AG04449 (cell line): ENCODE data around the gene ITGB6.
A peak's percentile ranks its signal among the peaks of the same experiment; 100 is the strongest.

Experiments used
- CTCF ChIA-PET: fragments of 350-600 bp; formaldehyde crosslinking; extraction: SDS; loops from one replicate; lab custom pipeline; 2021; ENCODE audit warnings: antibody characterized with exemption; lab: Yijun Ruan, JAX
- POLR2A ChIA-PET: fragments of 400-600, 350-600 bp; formaldehyde crosslinking; extraction: SDS; loops from one replicate; lab custom pipeline; 2020; ENCODE audit warnings: antibody characterized with exemption, inconsistent platforms; lab: Yijun Ruan, JAX
- DNase-seq: peaks from one replicate; pipeline ENCODE4 v3.0.0-alpha.2; 2010; ENCODE audit warnings: low read depth, low spot score
- H3K4me3 ChIP-seq: 2 replicates; pipeline ENCODE4 v1.5.1; 2011; ENCODE audit warnings: low read depth, mild to moderate bottlenecking, control low read depth, low read length
- CTCF ChIP-seq: IDR thresholded peaks from one replicate; pipeline ENCODE4 v1.5.1; 2011; ENCODE audit warnings: mild to moderate bottlenecking, moderate library complexity, low read length, control low read depth, inconsistent platforms; ENCODE audit not compliant: insufficient read depth; ENCODE audit errors: missing control alignments

The ITGB6 gene

GRCh38 chr2:160064916-160065315 is 135.2 kb downstream of the ITGB6 start:
- POLR2A ChIA-PET: no interaction called here

GRCh38 chr2:160063879-160064612 is 136.0 kb downstream of the ITGB6 start:
- POLR2A ChIA-PET: no interaction called here
- no peak for DNase-seq
- H3K4me3 ChIP-seq: no peak overlapping the region
- no peak for TF ChIP-seq CTCF
- CTCF ChIA-PET: no interaction called here

More at GRCh38 chr2:160064916-160065315, 135.2 kb downstream of the ITGB6 start:
- no peak overlapping the region for H3K4me3 ChIP-seq
- DNase-seq: no peak
- no peak for TF ChIP-seq CTCF
- CTCF ChIA-PET: no interaction called here

GRCh38 chr2:160063271-160063670 is 136.8 kb downstream of the ITGB6 start:
- TF ChIP-seq CTCF: no peak
- ChIA-PET POLR2A (no interaction called here), CTCF (interaction anchor here (0.8 kb wide), 1 partner anchor 16 kb away, joined by 3 read pairs; no protein-coding TSS in a partner anchor)
- no peak overlapping the region; the same call in 1 of the 2 replicates for H3K4me3 ChIP-seq
- DNase-seq: no peak

- peak within 1 kb of the TSS; percentile 67 for H3K4me3 ChIP-seq
- ChIA-PET POLR2A (no interaction called here), CTCF (interaction anchor here (0.8 kb wide), 1 partner anchor 16 kb away, joined by 3 read pairs; no protein-coding TSS in a partner anchor)
- TF ChIP-seq CTCF: no peak
- DNase-seq: no peak
Observed at GRCh38 chr2:160062292-160063005, 137.6 kb downstream of the ITGB6 start, which contains the start of gene PLA2R1. Gene PLA2R1 (minus strand): TSS chr2:160062615. CDS start chr2:160062403, 212 bp downstream.

GRCh38 chr2:160061944-160062291 is 138.2 kb downstream of the ITGB6 start:
- no peak for TF ChIP-seq CTCF
- DNase-seq: no peak
- H3K4me3 ChIP-seq: peak overlapping the region; percentile 67
- ChIA-PET POLR2A (no interaction called here), CTCF (no interaction called here)

- H3K4me3 ChIP-seq: peak overlapping the region; percentile 67
- DNase-seq: no peak
- no peak for TF ChIP-seq CTCF
- ChIA-PET CTCF (no interaction called here), POLR2A (no interaction called here)
Observed at GRCh38 chr2:160061533-160061932, 138.5 kb downstream of the ITGB6 start.
